Uterus (tissue), 2 donors: ENCODE measurements around the gene TSGA10IP.

Source experiments
- CTCF ChIP-seq, 4 experiments: fragments of 200-600 bp in 2 of 4; fragments of 450-650 bp in 2 of 4; sonication (generic) in 2 of 4; IDR thresholded peaks; one replicate each; pipeline ENCODE4 v1.5.1; 2016 to 2019; ENCODE audit warnings: antibody characterized with exemption in 4 of 4, mild to moderate bottlenecking in 2 of 4, moderate library complexity in 1 of 4
- POLR2A ChIP-seq, 2 donors: fragments of 450-650 bp; IDR thresholded peaks; one replicate each; pipeline ENCODE4 v1.6.1; 2016; ENCODE audit warnings: antibody characterized with exemption in 2 of 2, mild to moderate bottlenecking in 1 of 2, moderate library complexity in 1 of 2

DNA sequence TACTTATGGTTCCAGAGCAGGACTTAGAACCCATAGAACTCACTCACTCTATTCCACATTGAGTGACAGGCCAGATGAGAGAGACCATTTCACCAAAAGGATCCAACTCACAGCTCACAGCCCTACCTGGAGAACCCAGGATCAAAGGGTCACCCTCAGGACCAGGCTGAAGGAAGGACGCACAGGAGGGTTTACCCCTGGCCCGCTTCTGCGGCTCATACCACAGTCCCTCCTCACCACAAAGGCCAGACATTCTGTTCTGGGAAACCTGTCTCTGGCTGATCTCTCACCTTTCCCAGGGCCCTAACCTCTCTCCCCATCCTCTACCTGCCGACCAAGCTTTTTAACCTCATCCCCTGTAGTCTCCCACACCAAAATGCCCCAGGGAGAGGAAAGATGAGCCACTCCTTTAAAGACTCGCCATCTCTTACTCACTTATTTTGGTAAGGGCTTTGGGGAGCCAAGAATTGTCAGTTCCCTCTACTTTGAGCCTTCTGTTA lies 49.7 kb upstream of the TSGA10IP start:
- TF ChIP-seq CTCF (IDR thresholded peaks at IDR 0.05), result no peak
- no peak for TF ChIP-seq POLR2A (IDR thresholded peaks at IDR 0.05)
